GM12872 (cell line): ENCODE measurements around the gene TTC1.

Experiments
- TF ChIP-seq, protein P1 (sequence below): IDR thresholded peaks from 3 replicates; pipeline ENCODE4 v1.5.1; 2011; ENCODE audit warnings: low read depth, mild to moderate bottlenecking, low read length, moderate library complexity; ENCODE audit not compliant: insufficient read depth

Gene TTC1

DNA sequence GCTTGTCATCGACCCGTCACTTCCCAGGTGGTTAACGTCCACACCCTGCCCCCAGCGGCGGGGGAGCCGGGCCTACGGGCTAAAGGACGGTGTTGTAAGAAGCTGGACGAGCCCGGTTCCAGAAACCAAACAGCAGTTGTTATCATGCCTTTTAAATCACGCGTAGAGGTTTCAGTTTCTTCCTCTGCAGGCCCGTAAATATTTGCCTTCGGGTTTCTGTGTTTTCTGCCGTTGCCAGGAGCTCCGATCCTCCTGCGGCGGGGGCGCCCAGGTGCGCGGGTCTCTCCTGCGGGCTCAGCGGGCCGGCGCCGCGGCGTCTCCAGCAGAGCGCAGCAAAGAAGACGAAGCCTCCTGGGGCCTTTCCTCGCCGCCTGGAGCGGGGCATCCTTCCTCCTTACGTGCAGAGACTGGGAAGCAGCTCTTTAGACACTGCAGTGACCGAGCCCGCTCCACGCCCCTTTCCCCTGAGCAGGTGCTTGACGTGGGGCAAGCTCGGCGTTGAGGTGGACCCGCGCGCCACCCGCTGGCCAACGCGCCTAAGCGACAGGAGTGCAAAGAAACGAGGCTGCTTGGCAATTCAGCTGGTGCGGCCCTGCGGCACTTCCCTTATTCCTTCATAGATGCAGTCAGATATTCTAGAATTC, 21.8 kb upstream of the TTC1 start:
- TF ChIP-seq, protein P1, sequence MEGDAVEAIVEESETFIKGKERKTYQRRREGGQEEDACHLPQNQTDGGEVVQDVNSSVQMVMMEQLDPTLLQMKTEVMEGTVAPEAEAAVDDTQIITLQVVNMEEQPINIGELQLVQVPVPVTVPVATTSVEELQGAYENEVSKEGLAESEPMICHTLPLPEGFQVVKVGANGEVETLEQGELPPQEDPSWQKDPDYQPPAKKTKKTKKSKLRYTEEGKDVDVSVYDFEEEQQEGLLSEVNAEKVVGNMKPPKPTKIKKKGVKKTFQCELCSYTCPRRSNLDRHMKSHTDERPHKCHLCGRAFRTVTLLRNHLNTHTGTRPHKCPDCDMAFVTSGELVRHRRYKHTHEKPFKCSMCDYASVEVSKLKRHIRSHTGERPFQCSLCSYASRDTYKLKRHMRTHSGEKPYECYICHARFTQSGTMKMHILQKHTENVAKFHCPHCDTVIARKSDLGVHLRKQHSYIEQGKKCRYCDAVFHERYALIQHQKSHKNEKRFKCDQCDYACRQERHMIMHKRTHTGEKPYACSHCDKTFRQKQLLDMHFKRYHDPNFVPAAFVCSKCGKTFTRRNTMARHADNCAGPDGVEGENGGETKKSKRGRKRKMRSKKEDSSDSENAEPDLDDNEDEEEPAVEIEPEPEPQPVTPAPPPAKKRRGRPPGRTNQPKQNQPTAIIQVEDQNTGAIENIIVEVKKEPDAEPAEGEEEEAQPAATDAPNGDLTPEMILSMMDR = peak; percentile 79

DNA sequence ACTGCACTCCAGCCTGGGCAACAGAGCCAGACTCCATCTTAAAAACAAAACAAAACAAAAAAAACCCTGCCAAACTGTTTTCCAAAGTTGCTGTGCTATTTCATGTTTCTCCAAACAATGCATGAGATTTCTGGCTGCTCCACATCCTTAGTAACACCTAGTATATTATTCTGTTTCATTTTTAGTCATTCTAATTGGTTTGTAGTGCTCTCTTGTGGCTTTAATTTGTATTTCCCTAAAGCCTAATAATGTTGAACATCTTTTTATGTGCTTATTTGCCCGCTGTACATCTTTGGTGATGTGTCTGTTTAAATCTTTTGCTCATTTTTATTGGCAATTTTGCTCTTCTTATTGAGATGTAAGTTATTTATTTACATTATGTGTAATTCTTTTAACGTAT, 18.4 kb upstream of the TTC1 start:
- TF ChIP-seq, protein P1 = no peak

DNA sequence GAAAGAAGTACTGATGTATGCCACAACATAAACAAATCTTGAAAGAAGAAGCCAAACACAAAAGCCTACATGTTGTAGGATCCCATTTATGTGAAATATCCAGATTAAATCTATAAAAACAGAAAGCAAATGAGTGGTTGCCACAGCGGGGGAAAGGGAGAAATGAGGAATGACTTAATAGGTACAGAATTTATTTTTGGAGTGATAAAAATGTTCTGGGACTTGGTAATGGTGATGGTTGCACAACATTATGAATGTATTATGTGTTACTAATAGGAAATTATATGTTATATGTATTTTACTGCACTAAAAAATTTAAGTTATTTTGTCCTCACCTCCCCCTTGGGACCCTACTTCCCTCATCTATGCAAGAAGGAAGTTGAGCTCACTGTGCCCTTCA, 16.4 kb upstream of the TTC1 start:
- TF ChIP-seq, protein P1 = no peak

DNA sequence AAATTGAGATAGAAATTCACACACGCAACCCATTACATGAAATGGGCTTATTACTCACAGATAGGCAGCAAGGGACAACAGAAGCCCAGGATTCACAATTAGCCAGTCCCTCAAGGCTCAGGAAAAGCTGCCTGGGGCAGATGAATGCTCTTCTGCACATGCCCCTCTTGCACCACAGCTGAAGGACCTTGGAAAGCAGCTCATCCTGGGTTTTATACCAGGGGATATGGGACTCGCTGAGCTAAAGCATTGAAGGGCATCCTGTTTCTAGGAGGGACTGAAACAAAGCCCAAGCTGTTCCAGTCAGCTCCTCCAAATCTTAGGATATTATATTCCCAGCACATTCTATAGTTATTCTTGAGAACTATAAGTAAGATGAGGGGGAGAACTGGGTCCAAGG, 15.7 kb upstream of the TTC1 start:
- TF ChIP-seq, protein P1 = no peak

DNA sequence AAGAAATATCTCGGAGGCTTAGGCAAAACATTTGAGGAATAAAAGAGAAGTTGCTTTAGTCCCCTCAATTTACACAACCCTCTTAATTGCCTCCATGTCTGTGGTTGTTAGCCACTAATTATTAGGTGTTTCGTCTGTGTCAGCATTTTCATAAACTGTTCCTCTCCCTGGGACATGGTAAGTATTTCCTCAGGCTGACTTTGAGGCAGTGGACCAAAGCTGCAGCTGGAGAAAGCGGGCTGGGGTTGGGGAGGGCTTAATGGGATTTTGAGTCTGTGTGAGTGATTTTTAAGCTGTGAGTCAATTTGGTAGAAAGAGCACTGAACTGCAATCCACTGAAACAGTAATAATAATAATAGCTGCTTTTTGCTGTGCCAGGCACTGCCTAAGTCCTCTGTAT, 13.0 kb upstream of the TTC1 start:
- TF ChIP-seq, protein P1 = no peak

DNA sequence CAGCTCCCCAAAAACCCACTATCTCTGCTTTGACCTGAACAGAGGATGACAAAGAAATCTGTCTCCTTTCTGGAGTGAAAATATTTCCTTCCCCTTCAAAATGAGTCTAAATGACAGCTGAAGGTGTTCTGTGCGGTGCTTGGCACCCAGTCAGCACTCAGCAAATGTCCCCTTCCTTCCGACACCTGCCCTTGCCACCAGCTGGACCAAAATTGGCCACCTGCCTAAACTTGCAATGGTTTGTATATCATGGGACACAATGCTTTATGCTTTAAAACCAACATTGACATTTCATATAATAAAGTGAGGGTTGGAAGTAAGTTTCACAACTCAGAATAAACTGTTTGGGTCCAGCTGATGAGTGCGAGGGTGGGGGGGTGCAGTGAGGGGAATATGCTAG, 7.5 kb upstream of the TTC1 start:
- TF ChIP-seq, protein P1 = no peak

DNA sequence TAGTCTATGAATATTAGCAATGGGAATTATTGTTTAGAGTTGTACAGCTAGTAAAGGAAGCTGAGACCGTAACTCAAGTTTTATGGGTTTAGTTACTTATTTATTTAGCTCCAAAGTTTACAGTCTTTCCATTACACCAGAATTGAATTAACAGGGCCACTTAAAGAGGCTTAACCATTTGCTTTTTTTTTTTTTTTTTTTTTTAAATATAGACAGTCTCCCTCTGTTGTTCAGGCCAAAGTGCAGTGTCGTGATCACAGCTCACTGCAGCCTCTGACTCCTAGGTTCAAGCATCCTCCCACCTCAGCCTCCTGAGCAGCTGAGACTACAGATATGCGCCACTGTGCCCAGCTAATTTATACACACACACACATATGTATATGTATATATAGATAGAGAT, 1.4 kb upstream of the TTC1 start:
- TF ChIP-seq, protein P1 = no peak
